H54 (cell line): ENCODE results near the gene RAB31.

ENCODE experiments used
- DNase-seq: peaks from one replicate; pipeline ENCODE4 v3.0.0; 2011; ENCODE audit warnings: low spot score, mixed read lengths; ENCODE audit not compliant: insufficient read length
- FAIRE-seq: peaks from 3 replicates; lab custom pipeline; 2011; peaks lifted over from hg19 to GRCh38; lab: Jason Lieb, UNC
- POLR2A ChIP-seq: IDR thresholded peaks from 2 replicates; pipeline ENCODE4 v1.6.1; 2011; ENCODE audit warnings: low read depth, mild to moderate bottlenecking, low read length

Gene RAB31

DNA sequence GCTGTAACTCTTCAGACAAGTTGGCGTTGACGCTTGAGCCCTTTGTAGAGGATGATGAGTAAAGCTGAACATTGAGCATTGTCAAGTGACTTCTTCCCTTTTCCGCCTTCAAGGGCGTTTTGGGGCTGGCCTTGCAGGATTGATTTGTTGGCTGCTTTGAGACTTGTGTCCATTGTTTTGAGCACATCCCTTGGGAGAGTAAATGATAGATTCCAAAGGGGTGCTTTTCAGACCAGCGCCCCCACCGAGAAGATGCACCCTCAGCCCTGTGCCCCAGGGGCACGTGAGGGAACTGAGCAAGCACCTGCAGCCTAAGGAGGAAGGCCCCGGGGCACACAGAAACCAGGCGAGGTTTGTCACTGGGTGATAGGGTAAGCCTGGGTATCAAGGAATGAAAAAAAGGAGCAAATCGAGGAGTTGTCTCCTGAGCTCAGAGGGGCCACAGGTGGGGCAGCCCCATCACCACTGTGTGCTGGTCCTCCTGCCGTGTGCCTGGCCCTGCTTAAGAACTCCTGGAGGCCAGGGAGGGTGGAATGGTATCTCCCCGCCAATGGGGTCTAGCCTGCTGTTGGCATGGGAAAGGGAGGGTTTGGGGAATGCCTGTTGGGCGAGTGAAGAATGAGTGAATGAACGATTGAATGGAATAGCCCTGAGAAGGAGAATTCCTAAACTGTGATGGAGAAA is 64.0 kb downstream of the RAB31 start:
- FAIRE-seq = no peak
- no peak for DNase-seq
- TF ChIP-seq POLR2A = no peak

DNA sequence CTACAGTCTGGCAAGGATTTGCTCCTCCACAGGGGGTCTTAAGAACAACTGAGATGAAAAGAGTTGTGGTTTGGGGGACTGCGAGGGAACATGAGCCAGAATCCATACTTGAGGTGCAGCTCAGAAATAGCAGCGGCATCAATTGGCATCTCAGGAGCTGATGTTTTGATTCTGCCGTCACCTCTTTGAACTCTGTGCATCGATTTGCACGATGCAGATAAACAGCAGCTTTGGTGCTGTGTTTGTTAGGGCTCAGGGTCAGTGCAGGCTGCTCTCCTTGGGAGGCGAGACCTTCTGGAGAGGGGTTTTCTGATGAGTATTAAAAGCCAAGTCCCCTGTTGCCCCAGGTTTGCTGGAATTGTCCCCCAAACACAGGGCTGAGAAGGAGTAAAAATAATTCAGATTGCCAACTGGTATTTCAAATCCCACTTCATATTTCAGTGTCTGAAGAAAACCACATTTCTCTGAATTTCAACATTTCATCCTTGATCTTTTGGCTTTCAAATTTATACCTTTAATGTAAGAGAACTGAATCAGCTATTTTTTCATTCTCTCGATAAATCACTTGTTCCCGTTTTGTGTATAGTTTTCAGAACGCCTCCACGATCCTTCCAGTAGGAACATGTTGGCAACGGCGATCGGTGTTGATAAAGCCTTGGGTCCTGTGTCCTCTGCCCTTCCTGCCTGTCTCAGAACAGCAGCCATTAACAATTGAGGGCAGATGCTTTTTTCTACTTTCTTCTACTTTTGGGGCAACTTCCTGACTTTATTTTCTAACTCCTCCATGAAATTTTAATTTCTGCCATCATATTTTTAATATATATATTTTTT is 65.0 kb downstream of the RAB31 start:
- TF ChIP-seq POLR2A = no peak
- DNase-seq (no peak), FAIRE-seq (no peak)

DNA sequence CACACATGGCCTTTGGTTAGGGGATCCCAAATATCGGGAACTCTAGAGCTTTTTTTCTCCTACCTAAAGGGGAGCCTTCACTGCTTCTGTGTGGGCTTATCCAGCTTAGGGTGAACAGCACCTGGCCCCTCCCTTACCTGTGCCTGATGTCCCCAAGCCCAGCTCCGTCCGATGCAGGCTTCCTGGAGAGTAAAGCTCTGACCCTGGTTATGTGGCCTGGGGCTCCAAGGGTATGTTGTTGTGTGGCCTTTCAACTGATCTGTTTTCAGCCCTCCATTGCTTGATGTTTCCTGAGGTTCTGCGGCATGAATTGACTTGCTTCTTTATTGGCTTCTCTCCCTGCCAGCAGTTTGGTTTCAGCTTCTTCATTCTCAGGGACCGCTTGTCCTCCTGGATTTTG is 66.0 kb downstream of the RAB31 start:
- no peak for TF ChIP-seq POLR2A
- FAIRE-seq (no peak), DNase-seq (no peak)

- no peak for FAIRE-seq
- no peak for TF ChIP-seq POLR2A
- no peak for DNase-seq
These were observed 67.1 kb downstream of the RAB31 start for GRCh38 chr18:9775178-9775577.

GRCh38 chr18:9779630-9780029 is 71.5 kb downstream of the RAB31 start:
- no peak for TF ChIP-seq POLR2A
- FAIRE-seq = no peak
- no peak for DNase-seq

DNA sequence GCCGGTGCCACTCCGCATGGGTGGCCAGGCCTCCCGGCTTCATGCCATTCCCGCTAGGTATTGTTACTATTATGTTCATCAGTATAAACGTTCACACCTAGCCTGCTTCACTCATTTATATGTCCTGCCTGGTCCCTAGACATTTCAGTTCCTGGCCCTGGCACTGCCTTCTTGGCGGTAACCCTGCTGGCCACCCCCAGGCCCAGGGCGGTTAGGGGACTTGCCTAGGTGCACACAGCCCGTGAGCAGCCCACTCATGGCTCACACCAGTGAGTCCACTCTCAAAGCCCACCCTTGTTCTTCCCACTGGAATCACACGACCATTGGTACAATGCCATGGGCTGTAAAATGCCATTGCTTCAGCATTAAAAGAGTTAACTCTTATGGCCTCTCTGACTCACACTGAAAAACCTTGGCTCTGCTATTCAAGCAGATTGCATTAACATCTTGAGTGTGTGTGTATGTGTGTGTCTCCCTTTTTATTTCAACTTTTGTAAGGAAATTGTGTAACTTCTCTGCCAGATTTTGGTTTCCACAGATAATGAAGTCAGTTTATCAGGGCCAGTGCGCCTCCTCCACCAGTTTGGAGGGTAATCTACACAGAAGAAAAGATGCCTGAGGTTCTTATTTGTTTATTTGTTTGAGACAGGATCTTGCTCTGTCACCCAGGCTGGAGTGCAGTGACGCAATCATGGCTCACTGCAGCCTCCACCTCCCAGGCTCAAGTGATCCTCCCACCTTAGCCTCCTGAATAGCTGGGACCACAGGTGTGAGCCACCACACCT is 74.2 kb downstream of the RAB31 start:
- FAIRE-seq (peak; percentile 91), DNase-seq (peak; percentile 38)
- no peak for TF ChIP-seq POLR2A

DNA sequence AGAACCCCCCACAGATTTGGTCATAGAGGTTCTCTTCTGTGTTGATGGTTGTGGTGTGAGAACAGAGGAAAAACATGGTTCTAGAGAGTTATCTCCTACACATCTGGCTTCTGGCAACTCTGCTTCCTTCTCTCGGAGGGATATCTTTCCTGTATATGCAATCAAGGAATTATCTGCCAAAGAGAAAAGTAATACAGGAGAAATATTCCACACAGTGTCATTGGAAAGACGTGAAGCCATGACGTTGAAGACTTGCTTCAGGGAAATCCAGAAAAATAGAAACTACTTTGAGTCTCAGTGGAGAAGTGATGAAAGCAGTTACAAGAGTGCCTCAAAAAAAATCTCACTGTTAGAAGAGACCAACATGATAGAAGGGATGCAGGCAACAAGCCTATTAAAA is 78.5 kb downstream of the RAB31 start:
- no peak for FAIRE-seq
- no peak for TF ChIP-seq POLR2A
- no peak for DNase-seq

- FAIRE-seq (peak; percentile 41), DNase-seq (no peak)
- no peak for TF ChIP-seq POLR2A
These were observed 78.9 kb downstream of the RAB31 start for GRCh38 chr18:9787036-9787435.

GRCh38 chr18:9787712-9788111 is 79.6 kb downstream of the RAB31 start:
- FAIRE-seq (no peak), DNase-seq (no peak)
- TF ChIP-seq POLR2A = no peak

DNA sequence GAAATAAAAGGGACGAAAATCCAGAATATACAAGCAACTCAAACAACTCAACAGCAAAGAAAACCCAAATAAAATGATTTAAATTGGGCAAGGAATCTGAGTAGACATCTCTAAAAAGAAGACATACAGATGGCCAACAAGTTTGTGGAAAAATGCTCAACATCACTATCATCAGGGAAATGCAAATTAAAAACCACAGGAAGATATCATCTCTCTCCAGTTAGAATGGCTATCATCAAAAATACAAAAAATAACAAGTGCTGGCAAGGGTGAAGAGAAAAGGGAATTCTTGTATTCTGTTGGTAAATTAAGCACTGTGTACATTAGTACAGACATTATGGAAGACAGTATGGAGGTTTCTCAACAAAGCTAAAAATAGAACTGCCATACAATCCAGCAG is 80.0 kb downstream of the RAB31 start:
- TF ChIP-seq POLR2A = no peak
- no peak for FAIRE-seq
- DNase-seq = no peak

DNA sequence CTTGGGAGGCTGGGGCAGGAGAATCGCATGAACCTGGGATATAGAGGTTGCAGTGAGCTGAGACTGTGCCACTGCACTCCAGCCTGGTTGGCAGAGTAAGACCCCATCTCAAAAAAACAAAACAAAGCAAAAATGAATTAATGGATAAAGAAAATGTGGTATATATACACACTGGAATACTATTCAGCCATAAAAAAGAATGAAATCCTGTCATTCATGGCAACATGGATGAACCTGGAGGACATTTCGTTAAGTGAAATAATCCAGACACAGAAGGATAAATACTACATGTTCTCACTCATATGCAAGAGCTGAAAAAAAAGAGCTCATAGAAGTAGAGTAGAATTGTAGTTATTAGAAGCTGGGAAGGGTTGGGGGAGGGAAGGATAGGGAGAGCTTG is 80.8 kb downstream of the RAB31 start:
- DNase-seq (no peak), FAIRE-seq (no peak)

DNA sequence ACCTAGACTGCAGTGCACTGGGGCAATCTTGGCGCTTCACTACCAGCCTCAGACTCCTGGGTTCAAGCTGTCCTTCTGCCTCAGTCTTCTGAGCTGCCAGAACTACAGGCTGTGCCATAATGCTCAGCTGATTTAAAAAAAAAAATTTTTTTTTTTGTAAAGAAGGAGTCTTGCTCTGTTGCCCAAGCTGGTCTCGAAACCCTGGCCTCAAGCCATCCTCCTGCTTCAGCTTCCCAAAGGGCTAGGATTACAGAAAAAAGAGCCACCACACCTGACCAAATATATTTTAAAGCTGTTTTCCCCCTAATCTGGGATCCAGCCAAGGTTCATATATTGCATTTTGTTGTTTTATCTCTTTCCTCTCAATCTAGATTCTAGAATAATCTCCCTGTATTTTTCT is 82.2 kb downstream of the RAB31 start:
- no peak for TF ChIP-seq POLR2A
- DNase-seq = no peak
- no peak for FAIRE-seq

More for the DNA sequence above, 80.8 kb downstream of the RAB31 start:
- TF ChIP-seq POLR2A = no peak

DNA sequence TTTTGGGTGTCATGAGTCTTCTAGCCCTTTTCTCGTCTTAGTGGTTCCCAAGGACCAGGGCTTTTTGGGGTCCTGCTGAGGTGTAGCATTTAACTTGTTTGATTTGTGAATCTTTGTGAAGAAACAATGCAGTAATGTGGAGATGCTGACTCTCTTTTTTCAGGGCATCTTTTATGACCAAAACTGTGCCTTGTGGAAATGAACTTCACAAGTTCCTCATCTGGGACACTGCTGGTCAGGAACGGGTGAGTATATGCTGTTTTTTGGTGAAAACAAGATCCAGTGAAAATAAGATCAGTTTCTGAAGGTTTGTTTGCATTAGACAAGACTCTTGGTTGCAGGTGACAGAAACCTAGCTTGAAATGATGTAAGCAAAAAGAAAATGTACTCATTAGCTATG is 83.9 kb downstream of the RAB31 start:
- no peak for DNase-seq
- FAIRE-seq = no peak
- TF ChIP-seq POLR2A = no peak
